Lower lobe of right lung (tissue), 2 donors: ENCODE data around the gene TBX21. TPM values are rescaled to one million over a fixed set of nuclear protein-coding genes. Genes with fewer than 3 reads are reported as not detected.

Source experiments
- ATAC-seq, 2 donors: fragments of 200-7000 bp; cut with Tn5 transposase; one replicate each; pipeline ENCODE4 v1.9.1; 2020 to 2022; ENCODE audit warnings: mild to moderate bottlenecking in 2 of 2, moderate library complexity in 2 of 2
- DNase-seq: peaks from one replicate; pipeline ENCODE4 v3.0.0-alpha.2; 2020
- H3K27ac ChIP-seq: fragments of 200-600 bp; one replicate; pipeline ENCODE4 v1.8.0; 2022
- H3K27me3 ChIP-seq: fragments of 200-600 bp; one replicate; pipeline ENCODE4 v1.8.0; 2022; ENCODE audit warnings: low read depth
- H3K36me3 ChIP-seq: fragments of 200-600 bp; one replicate; pipeline ENCODE4 v1.8.0; 2022; ENCODE audit warnings: mild to moderate bottlenecking
- H3K4me1 ChIP-seq: fragments of 200-600 bp; one replicate; pipeline ENCODE4 v1.8.0; 2022
- H3K4me3 ChIP-seq: fragments of 200-600 bp; one replicate; pipeline ENCODE4 v1.8.0; 2022; ENCODE audit warnings: mild to moderate bottlenecking
- H3K9me3 ChIP-seq: fragments of 200-600 bp; one replicate; pipeline ENCODE4 v1.8.0; 2022
- intact Hi-C: fragments of 100-400 bp; cut with DNase I; formaldehyde crosslinking; loops from one replicate; pipeline ENCODE4 v1.11.0; 2022
- total RNA-seq: library from RNA; stranded (reverse); fragmentation: NEBNext Ultra II Directional; extraction: Animal tissue kit (Norgen Biotek cat#: 25700); gene quantifications from one replicate; pipeline ENCODE4 v1.2.1, GENCODE V29; 2021
- TF ChIP-seq, protein P1 (sequence below): fragments of 200-600 bp; IDR thresholded peaks from one replicate; pipeline ENCODE4 v1.8.0; 2022; ENCODE audit warnings: antibody characterized with exemption, mild to moderate bottlenecking
- donor health status: DM: no; HTN: yes; CAD: no; lungs with severe emphysema.

TBX21 gene
- total RNA-seq, 1 donor from 2014 or later = 3.6 TPM

GRCh38 chr17:47717979-47718621 lies 14.9 kb upstream of the TBX21 start:
- ATAC-seq (peak; percentile 15 to 25), DNase-seq (no peak)
- H3K9me3 ChIP-seq = no peaks in the 10 kb centered on the region
- H3K4me1 ChIP-seq = peaks cover 14% of the 10 kb centered on the region
- H3K27me3 ChIP-seq = peaks cover 51% of the 10 kb centered on the region
- TF ChIP-seq, protein P1, sequence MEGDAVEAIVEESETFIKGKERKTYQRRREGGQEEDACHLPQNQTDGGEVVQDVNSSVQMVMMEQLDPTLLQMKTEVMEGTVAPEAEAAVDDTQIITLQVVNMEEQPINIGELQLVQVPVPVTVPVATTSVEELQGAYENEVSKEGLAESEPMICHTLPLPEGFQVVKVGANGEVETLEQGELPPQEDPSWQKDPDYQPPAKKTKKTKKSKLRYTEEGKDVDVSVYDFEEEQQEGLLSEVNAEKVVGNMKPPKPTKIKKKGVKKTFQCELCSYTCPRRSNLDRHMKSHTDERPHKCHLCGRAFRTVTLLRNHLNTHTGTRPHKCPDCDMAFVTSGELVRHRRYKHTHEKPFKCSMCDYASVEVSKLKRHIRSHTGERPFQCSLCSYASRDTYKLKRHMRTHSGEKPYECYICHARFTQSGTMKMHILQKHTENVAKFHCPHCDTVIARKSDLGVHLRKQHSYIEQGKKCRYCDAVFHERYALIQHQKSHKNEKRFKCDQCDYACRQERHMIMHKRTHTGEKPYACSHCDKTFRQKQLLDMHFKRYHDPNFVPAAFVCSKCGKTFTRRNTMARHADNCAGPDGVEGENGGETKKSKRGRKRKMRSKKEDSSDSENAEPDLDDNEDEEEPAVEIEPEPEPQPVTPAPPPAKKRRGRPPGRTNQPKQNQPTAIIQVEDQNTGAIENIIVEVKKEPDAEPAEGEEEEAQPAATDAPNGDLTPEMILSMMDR = no peak
- H3K27ac ChIP-seq = no peak overlapping the region
- intact Hi-C loops = no loop called here
- no peaks in the 10 kb centered on the region for H3K36me3 ChIP-seq
- no peak overlapping the region for H3K4me3 ChIP-seq

DNA sequence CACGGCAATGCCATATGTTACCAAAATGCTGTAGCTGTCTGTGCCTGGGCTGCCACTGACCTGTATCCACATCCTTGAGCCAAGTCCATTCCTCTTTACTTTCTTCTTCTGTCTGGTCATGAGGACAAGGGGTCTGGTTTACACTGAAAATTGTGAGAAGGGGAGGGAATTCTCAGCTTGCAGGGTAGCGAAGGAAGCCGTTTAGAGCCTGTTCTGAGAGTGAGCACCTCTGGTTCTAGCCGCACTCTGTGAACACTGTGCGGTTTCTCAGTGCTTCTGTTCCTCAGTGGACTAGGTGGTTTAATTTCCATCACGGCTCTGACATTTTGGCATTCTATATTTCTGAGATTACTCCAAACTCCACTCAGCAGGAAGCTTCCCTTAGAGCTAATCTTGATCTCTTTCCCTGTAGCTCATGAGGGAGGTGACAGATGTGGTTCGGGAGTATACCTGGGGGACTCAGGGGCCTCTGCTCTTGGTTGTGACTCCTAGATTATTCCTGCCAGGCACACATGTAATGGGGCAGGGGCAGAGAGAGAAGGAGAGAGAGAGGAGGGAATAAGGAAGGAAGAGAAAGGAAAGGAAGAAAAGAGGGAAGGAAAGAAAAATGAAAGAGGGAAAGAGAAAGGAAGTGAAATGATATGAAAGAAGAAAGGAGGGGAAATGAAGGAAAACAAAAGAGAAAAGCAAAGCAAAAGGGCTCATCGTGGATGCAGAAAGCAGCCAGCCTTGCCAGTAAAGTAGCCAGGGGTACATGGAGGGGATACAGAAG lies 14.2 kb upstream of the TBX21 start:
- DNase-seq (no peak), ATAC-seq (no peak)
- TF ChIP-seq, protein P1 = no peak
- H3K27me3 ChIP-seq = peaks cover 53% of the 10 kb centered on the region
- H3K36me3 ChIP-seq = no peaks in the 10 kb centered on the region
- no peak overlapping the region for H3K27ac ChIP-seq
- intact Hi-C loops = no loop called here
- H3K9me3 ChIP-seq = no peaks in the 10 kb centered on the region
- H3K4me1 ChIP-seq = peaks cover 14% of the 10 kb centered on the region
- H3K4me3 ChIP-seq = no peak overlapping the region

DNA sequence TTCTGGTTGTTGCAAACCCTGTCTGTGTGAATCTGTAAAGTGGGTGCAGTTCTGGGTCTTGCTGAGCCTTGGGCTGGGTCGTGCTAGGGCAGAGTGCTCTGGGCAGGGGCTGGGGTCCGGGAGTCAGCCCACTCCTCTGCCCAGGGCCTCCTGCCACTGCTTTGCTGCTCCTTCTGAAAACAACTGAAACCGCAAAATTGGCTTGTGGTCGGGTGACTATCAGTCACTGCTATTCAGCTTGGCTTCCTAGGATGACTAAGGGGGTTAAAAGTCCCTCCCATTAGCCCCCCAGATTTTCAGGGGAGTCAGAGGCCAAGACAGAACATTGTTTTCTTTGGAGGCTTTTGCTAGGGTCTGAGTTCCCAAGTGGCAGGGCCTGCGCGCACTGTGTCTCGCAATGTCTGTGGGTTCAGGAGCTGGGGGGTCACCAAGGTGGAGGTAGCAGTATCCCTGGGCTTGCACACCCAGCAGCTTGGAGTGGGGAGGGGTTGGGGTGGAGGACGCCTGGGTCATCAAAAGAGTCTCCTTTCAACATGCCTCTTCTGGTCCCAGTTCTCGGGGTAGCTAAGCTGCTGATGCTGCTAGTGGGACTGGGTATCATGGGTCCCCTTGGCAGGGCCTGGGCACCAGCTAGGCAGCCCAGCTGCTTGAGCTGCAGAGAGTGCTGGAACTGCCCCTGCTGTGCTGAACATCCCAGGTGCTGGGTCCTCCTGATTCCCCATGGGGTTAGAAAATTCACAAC lies 13.5 kb upstream of the TBX21 start:
- ATAC-seq (no peak), DNase-seq (no peak)
- no peaks in the 10 kb centered on the region for H3K36me3 ChIP-seq
- intact Hi-C loops = no loop called here
- peaks cover 53% of the 10 kb centered on the region for H3K27me3 ChIP-seq
- H3K9me3 ChIP-seq = no peaks in the 10 kb centered on the region
- no peak overlapping the region for H3K27ac ChIP-seq
- TF ChIP-seq, protein P1 = no peak
- no peak overlapping the region for H3K4me3 ChIP-seq
- peaks cover 14% of the 10 kb centered on the region for H3K4me1 ChIP-seq

GRCh38 chr17:47720196-47720595 lies 12.8 kb upstream of the TBX21 start:
- H3K4me3 ChIP-seq = no peak overlapping the region
- TF ChIP-seq, protein P1 = no peak
- ATAC-seq (no peak), DNase-seq (no peak)
- peaks cover 14% of the 10 kb centered on the region for H3K4me1 ChIP-seq
- no peaks in the 10 kb centered on the region for H3K36me3 ChIP-seq
- no peaks in the 10 kb centered on the region for H3K9me3 ChIP-seq
- intact Hi-C loops = no loop called here
- H3K27ac ChIP-seq = no peak overlapping the region
- H3K27me3 ChIP-seq = peaks cover 57% of the 10 kb centered on the region

DNA sequence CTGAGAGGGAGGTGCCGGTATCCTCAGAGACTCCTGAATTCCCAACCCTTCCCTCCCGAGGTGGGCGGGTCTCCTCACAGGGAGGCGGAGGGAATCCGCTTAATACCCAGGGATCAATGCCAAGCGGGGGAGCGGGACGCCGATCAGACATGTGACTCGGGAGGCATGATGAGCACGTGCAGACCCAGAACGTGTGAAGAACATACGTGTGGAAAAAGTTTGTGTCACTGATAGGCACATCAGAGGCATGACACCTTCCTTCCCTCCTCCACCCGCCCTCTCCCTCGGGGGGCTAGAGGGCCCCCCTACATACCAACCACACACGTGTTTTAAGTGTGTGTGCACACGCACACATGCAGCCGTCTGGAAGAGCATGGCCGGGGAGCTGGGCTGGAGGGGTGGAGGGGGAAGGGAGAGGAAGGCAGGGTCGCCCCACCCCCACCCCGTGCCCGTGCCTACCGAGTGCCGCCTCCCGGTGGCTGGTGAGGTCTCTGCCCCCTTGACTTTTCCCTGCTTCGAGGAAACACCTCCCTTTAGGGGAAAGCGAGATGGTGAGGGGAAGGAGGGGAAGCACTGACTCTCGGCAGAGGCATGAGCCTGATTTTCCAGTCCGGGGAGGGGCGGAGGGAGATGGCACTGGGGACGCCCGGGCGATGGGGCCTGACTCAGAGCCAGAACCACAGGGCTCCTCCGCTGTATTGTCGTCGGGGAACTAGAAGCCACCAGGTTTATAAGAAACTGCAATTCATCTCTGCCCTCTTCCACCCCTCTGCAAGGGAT lies 12.1 kb upstream of the TBX21 start:
- peaks cover 63% of the 10 kb centered on the region for H3K27me3 ChIP-seq
- no peaks in the 10 kb centered on the region for H3K9me3 ChIP-seq
- TF ChIP-seq, protein P1 = no peak
- ATAC-seq = peak; percentile 23 to 33
- intact Hi-C loops = no loop called here
- H3K36me3 ChIP-seq = no peaks in the 10 kb centered on the region
- no peak overlapping the region for H3K27ac ChIP-seq
- peaks cover 14% of the 10 kb centered on the region for H3K4me1 ChIP-seq
- H3K4me3 ChIP-seq = no peak overlapping the region
- no peak for DNase-seq
